T-helper 2 cell treated with Interferon-gamma antibody and Interleukin-4, amounts not matched to agents 5 μg/mL and 100 μg/mL, for 36 hours (primary cell): Measurements from ENCODE around the gene MPZL1.

Source experiments
- DNase-seq: peaks from one replicate; pipeline ENCODE4 v3.0.0; 2021; ENCODE audit warnings: low spot score
- H3K27ac Mint-ChIP-seq: one replicate; pipeline ENCODE4 v1.8.0; 2021; ENCODE audit warnings: mild to moderate bottlenecking, mixed read lengths
- H3K27me3 Mint-ChIP-seq: one replicate; pipeline ENCODE4 v1.8.0; 2021; ENCODE audit warnings: low read depth, mixed read lengths
- H3K36me3 Mint-ChIP-seq: one replicate; pipeline ENCODE4 v1.8.0; 2021; ENCODE audit warnings: low read depth, mixed read lengths
- H3K4me1 Mint-ChIP-seq: one replicate; pipeline ENCODE4 v1.8.0; 2021; ENCODE audit warnings: low read depth, mixed read lengths
- H3K4me3 Mint-ChIP-seq: one replicate; pipeline ENCODE4 v1.8.0; 2022; ENCODE audit warnings: mild to moderate bottlenecking, moderate library complexity, mixed read lengths
- H3K9me3 Mint-ChIP-seq: one replicate; pipeline ENCODE4 v1.8.0; 2021; ENCODE audit warnings: mixed read lengths

The MPZL1 gene

GRCh38 chr1:167704715-167705114 is 17.1 kb upstream of the MPZL1 start:
- peaks cover 8% of the 10 kb centered on the region for H3K4me1 Mint-ChIP-seq
- no peaks in the 10 kb centered on the region for H3K27me3 Mint-ChIP-seq
- no peaks in the 10 kb centered on the region for H3K9me3 Mint-ChIP-seq
- H3K4me3 Mint-ChIP-seq: no peak overlapping the region
- DNase-seq: no peak
- no peak overlapping the region for H3K27ac Mint-ChIP-seq
- peaks cover 64% of the 10 kb centered on the region for H3K36me3 Mint-ChIP-seq

GRCh38 chr1:167705250-167705649 is 16.5 kb upstream of the MPZL1 start:
- H3K36me3 Mint-ChIP-seq: peaks cover 59% of the 10 kb centered on the region
- H3K9me3 Mint-ChIP-seq: no peaks in the 10 kb centered on the region
- H3K27me3 Mint-ChIP-seq: no peaks in the 10 kb centered on the region
- no peak for DNase-seq
- H3K27ac Mint-ChIP-seq: no peak overlapping the region
- peaks cover 8% of the 10 kb centered on the region for H3K4me1 Mint-ChIP-seq
- H3K4me3 Mint-ChIP-seq: no peak overlapping the region

- DNase-seq: no peak
- Mint-ChIP-seq H3K9me3 (no peaks in the 10 kb centered on the region), H3K27ac (peak overlapping the region; percentile 44), H3K4me3 (no peak overlapping the region), H3K27me3 (no peaks in the 10 kb centered on the region), H3K36me3 (peaks cover 52% of the 10 kb centered on the region), H3K4me1 (peaks cover 8% of the 10 kb centered on the region)
These were observed 15.4 kb upstream of the MPZL1 start for GRCh38 chr1:167706363-167706762.

- DNase-seq: no peak
- no peak overlapping the region for H3K4me3 Mint-ChIP-seq
- H3K36me3 Mint-ChIP-seq: peaks cover 47% of the 10 kb centered on the region
These were observed 14.6 kb upstream of the MPZL1 start for GRCh38 chr1:167706931-167707877.

GRCh38 chr1:167707942-167708341 is 13.8 kb upstream of the MPZL1 start:
- no peak overlapping the region for H3K4me3 Mint-ChIP-seq
- H3K27ac Mint-ChIP-seq: no peak overlapping the region
- peaks cover 45% of the 10 kb centered on the region for H3K36me3 Mint-ChIP-seq
- no peaks in the 10 kb centered on the region for H3K9me3 Mint-ChIP-seq
- H3K4me1 Mint-ChIP-seq: peaks cover 9% of the 10 kb centered on the region
- DNase-seq: no peak
- H3K27me3 Mint-ChIP-seq: peaks cover 4% of the 10 kb centered on the region

More at GRCh38 chr1:167706931-167707877, 14.6 kb upstream of the MPZL1 start:
- Mint-ChIP-seq H3K27me3 (peaks cover 4% of the 10 kb centered on the region), H3K4me1 (peaks cover 8% of the 10 kb centered on the region), H3K9me3 (no peaks in the 10 kb centered on the region), H3K27ac (no peak overlapping the region)

- Mint-ChIP-seq H3K9me3 (no peaks in the 10 kb centered on the region), H3K27ac (no peak overlapping the region), H3K27me3 (peaks cover 9% of the 10 kb centered on the region), H3K4me3 (no peak overlapping the region), H3K36me3 (peaks cover 36% of the 10 kb centered on the region), H3K4me1 (peaks cover 15% of the 10 kb centered on the region)
- no peak for DNase-seq
These were observed 12.8 kb upstream of the MPZL1 start for GRCh38 chr1:167708940-167709389.

GRCh38 chr1:167710836-167711235 is 10.9 kb upstream of the MPZL1 start:
- Mint-ChIP-seq H3K4me3 (no peak overlapping the region), H3K27me3 (peaks cover 16% of the 10 kb centered on the region), H3K9me3 (no peaks in the 10 kb centered on the region), H3K27ac (no peak overlapping the region), H3K36me3 (peaks cover 20% of the 10 kb centered on the region), H3K4me1 (peaks cover 25% of the 10 kb centered on the region)
- no peak for DNase-seq

GRCh38 chr1:167711797-167712196 is 10.0 kb upstream of the MPZL1 start:
- H3K36me3 Mint-ChIP-seq: peaks cover 11% of the 10 kb centered on the region
- no peak for DNase-seq
- no peak overlapping the region for H3K4me3 Mint-ChIP-seq
- peaks cover 16% of the 10 kb centered on the region for H3K27me3 Mint-ChIP-seq
- H3K9me3 Mint-ChIP-seq: no peaks in the 10 kb centered on the region
- H3K4me1 Mint-ChIP-seq: peaks cover 26% of the 10 kb centered on the region
- H3K27ac Mint-ChIP-seq: no peak overlapping the region

- Mint-ChIP-seq H3K36me3 (no peaks in the 10 kb centered on the region), H3K27ac (peak overlapping the region; percentile 90), H3K27me3 (peaks cover 16% of the 10 kb centered on the region), H3K4me1 (peaks cover 30% of the 10 kb centered on the region), H3K4me3 (peak overlapping the region; percentile 98), H3K9me3 (no peaks in the 10 kb centered on the region)
- peak; percentile 14 for DNase-seq
These were observed 8.3 kb upstream of the MPZL1 start for GRCh38 chr1:167713330-167714081.

- Mint-ChIP-seq H3K9me3 (no peaks in the 10 kb centered on the region), H3K4me3 (peak overlapping the region; percentile 98), H3K27ac (peak overlapping the region; percentile 36), H3K27me3 (peaks cover 16% of the 10 kb centered on the region), H3K36me3 (no peaks in the 10 kb centered on the region), H3K4me1 (peaks cover 29% of the 10 kb centered on the region)
- DNase-seq: no peak
These were observed 7.7 kb upstream of the MPZL1 start for GRCh38 chr1:167714098-167714438.

GRCh38 chr1:167714439-167715156 is 7.2 kb upstream of the MPZL1 start:
- Mint-ChIP-seq H3K36me3 (no peaks in the 10 kb centered on the region), H3K27ac (peak overlapping the region; percentile 90), H3K27me3 (peaks cover 16% of the 10 kb centered on the region), H3K4me1 (peaks cover 34% of the 10 kb centered on the region), H3K9me3 (no peaks in the 10 kb centered on the region), H3K4me3 (peak overlapping the region; percentile 98)
- peak; percentile 84 for DNase-seq

GRCh38 chr1:167715157-167715999 is 6.4 kb upstream of the MPZL1 start:
- Mint-ChIP-seq H3K36me3 (no peaks in the 10 kb centered on the region), H3K27me3 (peaks cover 16% of the 10 kb centered on the region), H3K9me3 (no peaks in the 10 kb centered on the region), H3K27ac (peak overlapping the region; percentile 90), H3K4me3 (peak overlapping the region; percentile 98), H3K4me1 (peaks cover 40% of the 10 kb centered on the region)
- DNase-seq: peak; percentile 85

GRCh38 chr1:167716000-167716271 is 5.8 kb upstream of the MPZL1 start:
- no peak for DNase-seq
- Mint-ChIP-seq H3K4me1 (peaks cover 46% of the 10 kb centered on the region), H3K4me3 (peak overlapping the region; percentile 98), H3K27me3 (peaks cover 16% of the 10 kb centered on the region), H3K9me3 (no peaks in the 10 kb centered on the region), H3K27ac (peak overlapping the region; percentile 90), H3K36me3 (no peaks in the 10 kb centered on the region)
